HK-2 (cell line): ENCODE results near the gene UBE4B.

Source experiments
- DNase-seq: peaks from one replicate; pipeline ENCODE4 v3.0.0-alpha.2; 2018; ENCODE audit not compliant: unreplicated experiment

UBE4B gene

DNA sequence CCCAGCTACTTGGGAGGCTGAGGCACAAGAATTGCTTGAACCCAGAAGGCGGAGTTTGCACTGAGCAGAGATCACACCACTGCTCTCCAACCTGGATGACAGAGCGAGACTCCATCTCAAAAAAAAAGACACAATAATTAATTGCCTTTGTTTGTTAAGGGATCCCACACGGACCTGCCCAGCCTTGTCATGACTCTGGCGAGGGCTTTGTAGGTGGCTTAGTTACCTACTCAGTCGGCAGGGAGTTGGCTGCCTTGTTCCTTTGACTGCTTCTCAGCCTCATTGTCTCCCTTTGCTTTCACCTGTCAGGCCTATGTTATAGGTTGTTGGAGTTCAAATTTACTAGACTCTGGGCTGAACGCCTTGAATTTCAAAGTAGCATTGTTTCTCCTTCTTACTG lies 82.0 kb downstream of the UBE4B start:
- DNase-seq, result no peak

DNA sequence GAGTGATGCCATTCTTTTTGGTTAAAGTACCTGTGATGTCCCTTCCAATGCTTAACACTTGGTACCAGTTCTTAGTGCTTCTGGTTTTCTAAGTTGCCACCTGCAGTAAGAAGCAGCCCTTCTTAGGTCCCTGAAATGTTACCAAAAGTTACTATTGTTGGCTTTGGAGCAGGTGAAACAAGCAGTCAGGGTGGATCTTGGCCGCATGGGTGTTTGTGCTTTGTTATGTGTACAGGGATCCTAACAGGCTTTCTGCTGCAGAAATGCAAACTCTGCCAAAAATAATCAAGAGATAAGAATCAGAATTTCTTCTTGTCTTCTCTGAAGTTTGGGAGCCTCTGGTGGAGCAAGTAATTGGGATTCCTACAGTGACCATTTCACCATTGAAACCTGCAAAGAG lies 84.4 kb downstream of the UBE4B start:
- DNase-seq, result no peak

DNA sequence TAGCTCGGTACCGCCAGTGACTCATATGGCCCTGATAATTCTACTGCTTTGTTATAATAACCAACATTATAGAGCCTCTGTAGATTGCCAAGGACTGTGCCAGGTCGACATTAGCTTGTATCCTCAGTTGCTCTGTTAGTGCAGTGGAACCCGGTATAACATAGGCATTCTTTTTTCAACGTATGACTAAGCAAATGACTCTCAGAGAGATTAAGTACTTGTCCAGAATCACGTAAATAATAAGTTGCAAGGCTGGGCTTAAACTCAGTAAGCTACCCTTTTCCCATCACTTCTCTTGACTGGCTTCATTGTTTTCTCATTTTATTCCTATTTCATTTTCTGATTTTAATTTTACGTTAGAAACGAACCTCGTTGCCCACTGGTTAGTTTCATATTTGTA lies 85.1 kb downstream of the UBE4B start:
- no peak for DNase-seq

DNA sequence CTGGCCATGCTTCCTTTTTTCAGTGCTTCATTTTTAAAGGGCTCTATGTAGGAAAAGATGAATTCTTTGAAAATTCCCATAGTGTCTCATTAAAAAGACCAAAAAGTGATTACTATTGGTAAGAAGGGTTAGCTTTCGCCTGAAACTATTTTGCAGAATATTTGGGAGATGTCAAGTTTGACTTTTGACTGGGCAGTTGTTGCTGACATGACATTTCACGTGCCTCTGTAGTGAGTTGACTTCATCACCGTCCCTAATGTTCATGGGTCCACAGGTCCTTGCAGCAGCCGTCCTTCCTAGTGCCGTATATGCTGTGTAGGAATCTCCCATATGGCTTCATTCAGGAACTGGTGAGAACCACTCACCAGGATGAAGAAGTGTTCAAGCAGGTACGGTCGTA lies 88.9 kb downstream of the UBE4B start:
- no peak for DNase-seq

DNA sequence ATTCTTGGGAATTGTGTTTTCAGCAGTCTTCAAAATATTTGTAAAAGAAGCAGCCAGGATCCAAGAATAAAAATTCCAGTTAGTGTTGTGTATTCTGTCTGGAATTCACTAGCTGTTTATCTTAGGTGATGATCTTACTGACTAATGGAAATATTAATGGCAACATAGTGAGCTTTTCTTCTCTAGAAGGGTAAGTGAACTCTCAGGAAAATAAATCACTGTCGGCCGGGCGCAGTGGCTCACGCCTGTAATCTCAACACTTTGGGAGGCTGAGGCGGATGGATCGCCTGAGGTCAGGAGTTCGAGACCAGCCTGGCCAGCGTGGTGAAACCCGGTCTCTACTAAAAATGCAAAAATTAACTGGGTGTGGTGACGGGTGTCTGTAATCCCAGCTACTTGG lies 90.2 kb downstream of the UBE4B start:
- no peak for DNase-seq

DNA sequence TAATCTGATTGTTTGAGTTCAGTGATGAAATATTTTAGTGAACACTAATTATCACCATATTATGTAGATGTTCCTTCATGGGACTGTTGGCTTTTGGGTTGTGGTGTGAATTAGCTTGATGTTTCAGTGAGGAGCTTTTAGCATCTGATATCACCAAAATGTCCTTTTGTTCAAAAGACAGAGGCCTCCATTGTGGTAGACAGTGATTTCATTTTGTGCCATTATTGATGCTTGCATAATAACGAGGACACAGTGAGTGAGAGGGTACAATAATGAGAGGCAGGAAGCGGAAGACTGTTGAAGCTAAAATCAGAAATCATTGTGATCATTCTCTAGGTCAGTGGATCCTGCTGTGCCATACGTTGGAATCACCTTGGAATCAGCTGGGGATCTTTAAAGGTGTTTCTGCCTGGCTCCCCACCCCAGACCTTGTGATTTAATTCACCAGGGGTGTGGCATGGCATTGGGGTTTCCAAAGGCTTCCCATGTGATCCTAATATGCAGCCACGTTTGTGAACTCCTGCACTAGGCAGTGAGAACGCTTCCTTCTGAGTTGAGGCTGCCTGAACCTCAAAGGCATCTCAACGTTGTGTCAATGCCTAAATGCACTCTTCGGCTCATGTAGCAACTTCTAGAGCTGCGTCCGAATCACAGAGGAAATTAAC lies 95.5 kb downstream of the UBE4B start:
- no peak for DNase-seq

DNA sequence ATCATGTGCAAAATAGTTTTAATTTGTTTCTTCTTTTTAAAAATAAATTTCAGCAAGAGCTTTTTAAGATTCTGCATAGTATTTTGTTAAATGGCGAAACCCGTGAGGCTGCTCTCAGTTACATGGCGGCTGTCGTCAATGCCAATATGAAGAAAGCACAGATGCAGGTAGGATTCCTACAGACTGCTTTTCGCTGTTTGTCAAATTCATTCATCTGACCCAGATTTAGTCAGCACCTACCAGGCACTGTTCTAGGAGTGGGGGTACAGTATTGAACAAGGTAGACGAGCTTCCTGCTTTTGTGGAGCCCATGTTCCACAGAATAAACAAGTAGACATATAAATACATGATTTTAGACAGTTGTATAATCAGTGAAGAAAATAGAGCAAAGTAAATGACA lies 99.6 kb downstream of the UBE4B start:
- DNase-seq, result no peak

DNA sequence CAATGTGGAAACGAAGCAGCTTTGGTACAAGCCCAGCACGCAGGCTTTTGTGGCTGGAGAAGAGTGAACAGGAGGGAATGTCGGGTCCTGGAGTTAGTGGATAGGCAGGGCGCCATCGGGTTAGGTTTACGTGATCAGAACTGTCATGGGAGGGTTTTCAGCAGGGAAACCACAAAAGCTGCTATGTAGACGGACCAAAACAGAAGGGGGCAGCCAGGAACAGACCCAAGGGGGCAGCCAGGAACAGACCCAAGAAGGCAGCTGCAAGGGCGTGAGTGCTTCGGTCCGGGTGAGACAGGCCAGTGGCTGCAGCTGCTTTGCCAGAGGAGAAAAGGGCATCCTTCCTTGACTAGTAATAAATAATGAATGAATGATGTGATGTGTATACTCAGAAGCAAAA lies 100.1 kb downstream of the UBE4B start:
- no peak for DNase-seq

DNA sequence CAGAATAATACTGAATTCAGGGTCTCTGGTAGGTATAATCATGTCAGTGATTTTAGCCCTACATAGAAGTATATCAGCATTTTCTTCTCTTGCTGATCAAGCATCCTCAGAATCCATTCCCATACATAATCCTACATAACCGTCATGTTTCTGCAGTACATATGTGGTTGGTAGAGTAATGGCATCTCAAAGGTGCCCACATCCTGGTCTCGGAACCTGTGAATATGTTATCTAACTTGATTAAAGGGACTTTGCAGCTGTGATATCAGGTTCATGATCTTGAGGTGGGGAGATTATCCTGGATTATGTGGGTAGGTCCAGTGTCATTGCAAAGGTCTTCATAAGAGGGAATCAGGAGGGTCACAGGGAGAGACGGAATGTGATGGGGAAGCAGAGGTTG lies 108.2 kb downstream of the UBE4B start:
- DNase-seq, result no peak

DNA sequence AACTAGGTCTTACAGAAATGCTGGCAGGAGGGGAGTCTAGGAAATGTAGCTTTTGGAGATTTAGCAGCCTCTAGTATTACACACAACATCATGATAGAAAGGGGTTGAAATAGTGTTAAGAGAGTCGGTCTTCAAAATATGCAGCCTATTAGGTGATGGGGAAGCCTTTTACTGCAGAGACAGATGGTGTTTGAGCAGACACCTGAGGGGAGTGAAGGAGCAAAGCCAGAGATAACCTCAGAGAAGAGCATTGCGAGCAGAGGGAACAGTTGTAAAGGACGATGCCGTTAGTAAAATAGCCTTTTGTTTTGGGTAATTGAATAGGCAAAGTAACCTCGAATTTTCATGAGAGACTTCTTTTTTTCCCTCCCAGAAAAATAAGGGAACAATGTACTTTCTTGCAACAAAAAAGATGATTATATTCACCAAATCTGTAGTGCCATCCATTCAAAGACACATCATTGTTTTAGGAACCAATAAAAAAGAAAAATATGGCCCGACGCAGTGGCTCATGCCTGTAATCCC lies 111.3 kb downstream of the UBE4B start:
- DNase-seq, result no peak

DNA sequence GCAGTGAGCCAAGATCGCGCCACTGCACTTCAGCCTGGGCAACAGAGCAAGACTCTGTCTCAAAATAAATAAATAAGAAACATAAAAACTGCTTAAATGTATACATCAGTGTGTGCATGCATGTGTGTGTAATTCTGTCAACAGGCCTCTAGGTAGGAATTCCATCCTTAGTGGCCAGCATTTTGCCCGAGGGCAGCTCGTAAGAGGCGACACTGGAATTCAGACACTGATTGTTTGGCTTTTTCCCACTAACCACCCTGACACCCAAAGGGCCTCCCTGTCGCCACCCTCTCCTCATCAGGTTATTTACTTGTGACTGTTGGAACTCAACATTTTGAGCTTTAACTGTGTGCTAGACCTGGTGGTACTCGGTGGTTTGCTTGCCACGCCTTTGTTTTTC lies 113.6 kb downstream of the UBE4B start:
- DNase-seq, result no peak

DNA sequence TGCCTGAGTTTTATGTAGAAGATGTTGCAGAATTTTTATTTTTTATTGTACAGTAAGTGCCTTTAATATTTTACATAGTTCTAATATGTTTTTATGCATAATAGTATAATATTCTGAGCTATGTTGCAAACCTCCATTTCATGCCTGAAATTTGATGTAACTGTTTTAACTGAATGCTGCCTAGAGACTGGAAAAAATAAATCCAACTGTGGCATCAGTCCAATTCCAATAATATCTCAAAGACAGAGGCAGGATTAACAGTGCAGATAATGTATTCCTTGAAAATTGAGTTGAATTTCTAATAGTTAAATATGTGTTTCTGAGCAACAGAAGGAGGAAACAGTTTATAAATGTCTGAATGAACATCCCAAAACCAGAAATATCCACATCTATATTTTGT lies 116.5 kb downstream of the UBE4B start:
- DNase-seq, result no peak

DNA sequence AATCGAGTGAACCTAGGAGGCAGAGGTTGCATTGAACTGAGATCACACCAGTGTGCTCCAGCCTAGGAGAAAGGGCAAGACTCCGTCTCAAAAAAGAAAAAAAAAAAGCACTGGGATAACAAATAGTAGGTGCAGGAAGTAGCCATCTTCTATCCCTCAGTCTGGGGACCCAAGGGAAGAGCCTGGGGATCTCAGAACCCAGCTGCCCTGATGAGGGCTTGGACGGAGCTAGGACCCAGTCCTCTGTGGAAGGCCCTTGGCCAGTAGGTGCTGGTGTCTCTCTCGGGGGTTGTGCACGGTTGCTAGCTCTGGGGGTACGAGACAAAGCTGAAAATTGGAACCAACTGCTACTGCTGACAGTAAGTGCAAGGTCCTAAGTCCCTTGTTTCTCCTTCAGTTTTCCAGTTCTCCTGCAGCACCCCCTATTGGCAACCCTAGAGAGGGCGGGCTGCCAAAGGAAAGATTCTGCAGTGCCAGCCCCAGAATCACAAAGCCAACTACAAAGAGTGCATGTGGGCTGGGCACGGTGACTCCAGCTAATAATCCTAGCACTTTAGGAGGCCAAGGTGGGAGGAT lies 120.0 kb downstream of the UBE4B start:
- DNase-seq, result peak; percentile 60

DNA sequence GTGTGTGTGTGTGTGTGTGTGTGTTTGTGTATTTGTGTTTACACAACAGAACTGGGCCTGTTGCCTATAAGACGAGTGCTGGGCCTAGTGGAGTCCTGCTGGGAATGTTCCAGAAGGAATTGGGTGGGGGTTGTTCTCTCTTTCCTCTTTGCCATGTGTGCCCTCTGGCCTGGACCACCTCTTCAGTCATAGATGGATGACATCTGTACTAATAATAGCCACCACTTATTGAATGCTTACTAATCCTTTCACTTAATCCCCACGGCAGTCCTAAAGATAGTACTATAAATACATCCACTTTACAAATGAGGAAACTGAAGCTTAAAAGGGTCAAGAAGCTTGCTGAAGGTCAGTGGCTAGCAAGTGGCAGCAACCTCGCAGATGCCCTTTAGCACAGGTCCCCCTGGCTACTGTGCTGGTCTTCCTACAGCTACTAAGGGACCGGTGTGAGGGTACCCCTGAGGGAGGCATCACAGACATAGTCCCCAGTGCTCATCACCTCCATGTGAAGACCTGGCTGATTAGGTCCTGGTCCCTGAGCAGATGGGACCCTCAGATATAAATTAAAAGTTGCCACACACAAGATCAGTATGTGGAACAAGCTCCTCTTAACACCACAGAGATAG lies 122.4 kb downstream of the UBE4B start:
- DNase-seq, result no peak

DNA sequence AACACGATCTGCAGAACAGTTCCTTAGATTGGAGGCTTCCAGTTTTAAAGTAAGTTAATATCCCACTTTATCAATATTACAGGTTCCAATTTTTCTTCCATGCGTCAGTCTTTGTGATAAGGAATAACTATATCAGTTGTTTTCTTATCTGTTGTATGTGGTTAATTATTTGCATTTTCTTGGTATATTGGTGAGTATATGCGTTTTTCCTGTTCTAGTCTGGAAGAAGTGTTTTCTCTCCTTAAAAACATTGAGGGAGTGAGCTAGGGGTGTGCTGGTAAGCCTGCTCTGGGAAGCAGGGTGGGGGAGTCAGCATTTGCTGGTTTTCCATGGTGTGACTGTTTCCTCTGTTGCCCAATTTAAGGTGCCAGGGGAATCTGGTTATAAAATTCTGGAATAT lies 127.4 kb downstream of the UBE4B start:
- no peak for DNase-seq

DNA sequence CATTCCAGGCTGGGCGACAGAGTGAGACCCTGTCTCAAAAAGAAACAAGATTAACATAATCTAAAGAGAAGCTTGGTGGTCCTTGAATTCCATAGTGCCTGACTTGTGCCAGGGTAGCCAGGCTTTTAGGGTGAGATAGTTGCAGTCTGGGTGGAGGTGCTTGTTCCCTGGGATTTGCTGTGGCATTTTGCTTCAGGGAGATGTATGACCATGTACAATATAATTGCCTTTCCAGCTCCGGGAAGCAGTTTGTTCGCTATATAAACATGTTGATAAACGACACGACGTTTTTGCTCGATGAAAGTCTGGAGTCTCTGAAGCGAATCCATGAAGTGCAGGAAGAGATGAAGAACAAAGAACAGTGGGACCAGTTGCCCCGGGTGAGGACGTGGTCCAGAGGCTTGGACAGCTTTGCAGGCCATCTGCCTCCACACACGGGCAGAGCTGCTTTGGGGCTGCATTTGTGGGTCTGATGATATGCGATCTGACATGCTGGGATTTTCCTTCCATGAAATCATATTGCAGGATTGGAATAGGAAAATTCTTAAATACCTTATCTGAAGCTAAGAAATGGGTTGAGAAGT lies 128.2 kb downstream of the UBE4B start:
- DNase-seq, result no peak

DNA sequence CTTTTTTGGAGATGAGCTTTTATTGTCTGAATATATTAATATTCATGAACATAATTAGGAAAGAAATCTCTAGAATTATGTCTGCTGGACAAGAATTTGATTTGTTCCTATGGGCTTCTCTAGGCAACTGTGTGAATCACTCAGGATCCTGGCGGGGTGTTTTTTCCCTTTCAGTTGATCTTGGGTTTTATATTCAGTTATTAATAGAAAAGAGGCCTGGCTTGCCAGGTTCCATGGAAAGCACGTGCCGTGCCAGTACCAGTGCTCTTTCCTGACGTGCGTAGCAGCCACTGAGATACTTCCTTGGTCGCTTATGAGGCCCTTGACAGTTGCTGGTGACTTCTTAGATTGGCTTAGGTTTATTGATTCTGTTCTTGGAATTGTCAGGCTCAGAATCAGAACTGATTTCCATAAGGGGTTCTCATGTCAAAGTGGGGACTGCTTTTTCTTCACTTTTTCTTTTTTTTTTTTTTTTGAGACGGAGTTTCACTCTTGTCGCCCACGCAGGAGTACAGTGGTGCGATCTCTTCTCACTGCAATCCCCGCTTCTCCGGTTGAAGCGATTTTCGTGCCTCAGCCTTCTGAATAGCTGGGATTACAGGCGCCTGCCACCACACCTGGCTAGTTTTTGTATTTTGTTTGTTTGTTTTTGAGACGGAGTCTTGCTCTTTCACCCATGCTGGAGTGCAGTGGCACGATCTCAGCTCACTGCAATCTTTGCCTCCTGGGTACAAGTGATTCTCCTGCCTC lies 129.0 kb downstream of the UBE4B start:
- DNase-seq, result no peak

DNA sequence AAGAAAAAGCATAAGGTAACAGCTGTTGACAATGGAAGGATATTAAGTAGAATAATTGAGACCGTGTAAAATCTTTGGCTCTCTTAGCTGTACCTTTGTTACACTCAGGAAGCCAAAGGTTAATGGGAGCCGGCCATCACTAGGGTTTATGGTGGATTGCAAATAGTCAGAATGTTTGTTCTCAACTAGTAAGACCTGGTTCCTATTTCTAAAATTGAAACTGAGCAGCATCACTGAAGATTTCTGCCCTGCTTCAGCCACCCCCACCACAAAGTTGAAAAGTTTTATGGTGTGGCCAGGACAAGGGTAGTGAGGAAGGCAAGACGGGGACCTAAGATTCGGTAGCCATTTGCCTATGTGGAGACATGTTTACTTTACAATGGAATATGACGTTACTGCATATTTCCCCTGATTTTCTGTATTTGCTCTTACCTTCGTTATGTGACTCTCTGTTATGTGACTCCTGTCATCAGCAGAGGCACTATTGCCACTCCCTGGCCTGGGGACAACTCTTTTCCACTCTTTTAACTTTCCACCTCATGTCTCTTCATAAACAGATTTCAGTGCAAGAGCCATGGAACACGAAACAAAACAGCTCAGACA lies 136.3 kb downstream of the UBE4B start:
- no peak for DNase-seq

DNA sequence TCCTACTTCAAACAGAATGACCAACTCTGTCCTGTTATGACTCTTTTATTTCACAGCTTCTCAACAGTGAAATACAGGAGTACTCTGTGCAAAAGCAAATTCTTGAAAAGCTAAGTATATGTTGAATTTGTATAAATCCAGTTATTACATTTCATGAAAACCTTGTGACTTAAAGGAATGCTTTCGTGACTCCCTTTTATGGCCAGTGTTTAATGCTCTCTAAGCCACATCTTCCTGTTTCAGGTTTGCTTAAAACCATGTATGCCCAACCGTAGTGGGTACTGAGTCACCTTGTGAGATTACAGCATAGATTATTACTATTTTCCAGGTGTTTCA lies 137.4 kb downstream of the UBE4B start:
- no peak for DNase-seq

DNA sequence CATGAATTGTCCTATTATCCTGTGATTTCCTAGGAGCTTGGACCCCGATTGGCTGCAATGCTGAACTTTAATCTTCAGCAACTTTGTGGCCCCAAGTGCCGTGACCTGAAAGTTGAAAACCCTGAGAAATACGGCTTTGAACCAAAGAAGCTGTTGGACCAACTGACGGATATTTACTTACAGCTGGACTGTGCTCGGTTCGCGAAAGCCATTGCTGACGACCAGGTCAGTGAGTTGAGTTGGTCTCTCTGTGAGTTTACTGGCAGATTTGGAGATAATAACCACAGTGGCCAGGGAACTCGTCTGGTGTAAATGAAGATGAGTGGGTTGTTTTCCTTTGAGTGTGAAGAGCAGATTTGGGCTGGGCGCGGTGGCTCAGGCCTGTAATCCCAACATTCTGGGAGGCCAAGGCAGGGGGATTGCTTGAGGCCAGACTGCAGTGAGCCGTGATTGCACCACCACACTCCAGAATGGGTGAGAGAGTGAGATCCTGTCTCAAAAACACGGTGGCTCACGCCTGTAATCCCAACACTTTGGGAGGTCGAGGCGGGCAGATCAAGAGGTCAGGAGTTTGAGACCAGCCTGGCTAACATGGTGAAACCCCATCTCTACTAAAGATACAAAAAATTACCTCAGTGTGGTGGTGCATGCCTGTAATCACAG lies 138.5 kb downstream of the UBE4B start:
- DNase-seq, result no peak

DNA sequence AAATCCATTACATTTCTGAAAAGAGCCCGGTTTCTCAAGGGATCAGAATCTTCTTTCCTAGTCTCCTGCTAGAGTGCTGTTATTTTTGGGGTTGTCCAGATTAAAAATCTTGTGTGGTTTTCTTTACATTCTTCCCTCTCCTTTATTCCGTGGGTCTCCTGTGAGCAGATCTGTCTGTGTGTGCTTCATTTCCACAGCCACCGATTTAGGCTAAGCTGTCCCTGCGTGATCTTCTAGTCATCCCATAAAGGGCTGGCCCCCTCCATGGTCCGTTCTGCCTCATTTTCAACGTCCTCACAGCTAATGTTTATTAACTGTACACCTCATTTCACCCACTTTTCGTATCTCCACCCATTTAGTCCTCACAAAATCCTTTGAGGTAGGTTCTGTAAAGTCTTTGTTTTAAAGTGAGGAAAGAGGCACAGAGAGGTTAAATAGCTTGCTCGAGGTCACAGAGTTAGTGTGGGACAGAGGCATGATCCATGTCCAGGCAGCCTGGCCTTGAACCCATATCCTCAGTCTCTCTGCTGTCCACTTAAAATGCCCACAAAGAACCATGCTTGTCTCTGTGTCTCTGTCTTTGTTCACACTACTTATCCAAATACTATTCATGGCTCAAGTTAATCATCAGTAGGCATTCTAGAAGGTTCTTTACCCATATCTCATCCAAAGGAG lies 139.4 kb downstream of the UBE4B start:
- DNase-seq, result no peak
